H9 (cell line): ENCODE measurements around the gene TEX261. TPM values are rescaled to one million over a fixed set of nuclear protein-coding genes. Genes with fewer than 3 reads are reported as not detected.

ENCODE experiments used
- DNase-seq: peaks from one replicate; pipeline ENCODE4 v3.0.0-alpha.2; 2017
- H2AFZ ChIP-seq: one replicate; pipeline ENCODE4 v1.6.1; 2013; ENCODE audit warnings: mild to moderate bottlenecking, low read length, control low read depth, moderate library complexity
- H2AK5ac ChIP-seq: 2 replicates; pipeline ENCODE4 v1.6.1; 2013; ENCODE audit warnings: low read length, control low read depth, mixed read lengths; ENCODE audit not compliant: insufficient read length
- H2BK120ac ChIP-seq: one replicate; pipeline ENCODE4 v1.6.1; 2013; ENCODE audit warnings: low read depth, mild to moderate bottlenecking, low read length, control low read depth, inconsistent platforms; ENCODE audit not compliant: poor library complexity, severe bottlenecking
- H2BK12ac ChIP-seq: 2 replicates; pipeline ENCODE4 v1.6.1; 2013; ENCODE audit warnings: low read length, control low read depth, mixed read lengths, low read depth; ENCODE audit not compliant: insufficient read length
- H2BK15ac ChIP-seq: 2 replicates; pipeline ENCODE4 v1.6.1; 2013; ENCODE audit warnings: low read depth, low read length, control low read depth
- H2BK20ac ChIP-seq: one replicate; pipeline ENCODE4 v1.6.1; 2013; ENCODE audit warnings: low read depth, mild to moderate bottlenecking, low read length, control low read depth, inconsistent platforms; ENCODE audit not compliant: poor library complexity, severe bottlenecking
- H2BK5ac ChIP-seq: 2 replicates; pipeline ENCODE4 v1.6.1; 2013; ENCODE audit warnings: low read length, control low read depth, mixed read lengths; ENCODE audit not compliant: insufficient read length
- H3K14ac ChIP-seq: 2 replicates; pipeline ENCODE4 v1.6.1; 2013; ENCODE audit warnings: low read length, control low read depth; ENCODE audit not compliant: insufficient read depth
- H3K18ac ChIP-seq: 2 replicates; pipeline ENCODE4 v1.6.1; 2013; ENCODE audit warnings: low read depth, mild to moderate bottlenecking, mixed read lengths, low read length, control low read depth; ENCODE audit not compliant: insufficient read length
- H3K23ac ChIP-seq: 2 replicates; pipeline ENCODE4 v1.6.1; 2013; ENCODE audit warnings: low read length, control low read depth, mixed read lengths, low read depth; ENCODE audit not compliant: insufficient read length
- H3K23me2 ChIP-seq: 2 replicates; pipeline ENCODE4 v1.6.1; 2013; ENCODE audit warnings: low read depth, mild to moderate bottlenecking, mixed read lengths, low read length, control low read depth; ENCODE audit not compliant: insufficient read length, poor library complexity, severe bottlenecking
- H3K27ac ChIP-seq: 2 replicates; pipeline ENCODE4 v1.5.1; 2013; ENCODE audit warnings: low read length, control low read depth, mixed read lengths, low read depth; ENCODE audit not compliant: insufficient read length
- H3K27me3 ChIP-seq: 2 replicates; pipeline ENCODE4 v1.6.1; 2013; ENCODE audit warnings: low read length, control low read depth, inconsistent platforms; ENCODE audit not compliant: insufficient read depth
- H3K4ac ChIP-seq: 2 replicates; pipeline ENCODE4 v1.6.1; 2013; ENCODE audit warnings: low read depth, mild to moderate bottlenecking, control low read depth, inconsistent platforms, low read length, moderate library complexity
- H3K4me1 ChIP-seq: 2 replicates; pipeline ENCODE4 v1.6.1; 2013; ENCODE audit warnings: low read length, control low read depth, inconsistent platforms; ENCODE audit not compliant: insufficient read depth
- H3K4me2 ChIP-seq: 2 replicates; pipeline ENCODE4 v1.6.1; 2013; ENCODE audit warnings: low read length, control low read depth, mixed read lengths; ENCODE audit not compliant: insufficient read length, insufficient read depth
- H3K56ac ChIP-seq: 2 replicates; pipeline ENCODE4 v1.6.1; 2013; ENCODE audit warnings: low read depth, mild to moderate bottlenecking, mixed read lengths, low read length, control low read depth; ENCODE audit not compliant: insufficient read length
- H3K79me1 ChIP-seq: 2 replicates; pipeline ENCODE4 v1.6.1; 2013; ENCODE audit warnings: low read depth, mild to moderate bottlenecking, moderate library complexity, low read length, control low read depth, inconsistent platforms; ENCODE audit not compliant: insufficient read depth, poor library complexity, severe bottlenecking
- H3K79me2 ChIP-seq: 2 replicates; pipeline ENCODE4 v1.6.1; 2013; ENCODE audit warnings: low read length, control low read depth, inconsistent platforms; ENCODE audit not compliant: insufficient read depth
- H3K9ac ChIP-seq: 2 replicates; pipeline ENCODE4 v1.6.1; 2013; ENCODE audit warnings: low read length, control low read depth, mixed read lengths; ENCODE audit not compliant: insufficient read length; ENCODE audit errors: extremely low read depth
- H3K9me3 ChIP-seq: one replicate; pipeline ENCODE4 v1.6.1; 2013; ENCODE audit warnings: low read depth, low read length, inconsistent platforms; ENCODE audit not compliant: control insufficient read depth
- H3T11ph ChIP-seq: one replicate; pipeline ENCODE4 v1.6.1; 2013; ENCODE audit warnings: mild to moderate bottlenecking, low read length, control low read depth, inconsistent platforms
- H4K20me1 ChIP-seq: one replicate; pipeline ENCODE4 v1.6.1; 2013; ENCODE audit not compliant: control insufficient read depth, insufficient read length, insufficient read depth
- H4K5ac ChIP-seq: 2 replicates; pipeline ENCODE4 v1.6.1; 2013; ENCODE audit warnings: low read depth, mild to moderate bottlenecking, mixed read lengths, low read length, control low read depth; ENCODE audit not compliant: insufficient read length
- H4K8ac ChIP-seq: replicated peaks from 2 replicates; pipeline ENCODE4 v1.6.1; 2013; ENCODE audit warnings: low read length, control low read depth, mixed read lengths, low read depth; ENCODE audit not compliant: insufficient read length
- H4K91ac ChIP-seq: 2 replicates; pipeline ENCODE4 v1.6.1; 2013; ENCODE audit warnings: low read depth, mild to moderate bottlenecking, moderate library complexity, mixed read lengths, low read length, control low read depth; ENCODE audit not compliant: insufficient read length
- H3K27ac Mint-ChIP-seq, 3 experiments: 2 replicates in 2 of 3; 3 replicates in 1 of 3; pipeline ENCODE4 v1.8.0; 2020 to 2021; ENCODE audit warnings: mixed read lengths in 3 of 3, mild to moderate bottlenecking in 1 of 3, moderate library complexity in 1 of 3
- H3K27me3 Mint-ChIP-seq: 2 replicates; pipeline ENCODE4 v1.8.0; 2021; ENCODE audit warnings: low read depth, mild to moderate bottlenecking, moderate library complexity, mixed read lengths
- H3K36me3 Mint-ChIP-seq, 3 experiments: 2 replicates in 2 of 3; 3 replicates in 1 of 3; pipeline ENCODE4 v1.8.0; 2020 to 2021; ENCODE audit warnings: low read depth in 3 of 3, mixed read lengths in 3 of 3; ENCODE audit not compliant: insufficient read depth in 1 of 3
- H3K4me1 Mint-ChIP-seq, 2 experiments: 2 replicates each; pipeline ENCODE4 v1.8.0; 2020; ENCODE audit warnings: mixed read lengths in 2 of 2
- H3K4me3 Mint-ChIP-seq, 2 experiments: 2 replicates in 1 of 2; 3 replicates in 1 of 2; pipeline ENCODE4 v1.8.0; 2020 to 2021; ENCODE audit warnings: mild to moderate bottlenecking in 2 of 2, mixed read lengths in 2 of 2, moderate library complexity in 1 of 2
- H3K9me3 Mint-ChIP-seq, 2 experiments: 2 replicates in 1 of 2; 3 replicates in 1 of 2; pipeline ENCODE4 v1.8.0; 2020; ENCODE audit warnings: mild to moderate bottlenecking in 2 of 2, mixed read lengths in 2 of 2, moderate library complexity in 1 of 2
- WGBS: extraction: QIAGEN DNeasy Blood & Tissue Kit; methylation state at CpG from one replicate; pipeline ENCODE4 v1.1.7; 2013; ENCODE audit warnings: missing lambda C conversion rate, low lambda C conversion rate, mixed read lengths; ENCODE audit not compliant: insufficient read length; ENCODE audit errors: extremely low coverage; 5-methylcytosine and 5-hydroxymethylcytosine counted together
- total RNA-seq: library from RNA; stranded (reverse); gene quantifications from 2 replicates; pipeline ENCODE4 v1.2.1, GENCODE V29; 2021
- TF ChIP-seq, protein P1 (sequence below): fragments of 200-600 bp; sonication (generic); conservative IDR thresholded peaks from 3 replicates; pipeline ENCODE4 v1.8.0; 2021; ENCODE audit warnings: antibody characterized with exemption, mild to moderate bottlenecking

TEX261 gene
- total RNA-seq, 1 experiment from 2014 or later, result 19.2 TPM

DNA sequence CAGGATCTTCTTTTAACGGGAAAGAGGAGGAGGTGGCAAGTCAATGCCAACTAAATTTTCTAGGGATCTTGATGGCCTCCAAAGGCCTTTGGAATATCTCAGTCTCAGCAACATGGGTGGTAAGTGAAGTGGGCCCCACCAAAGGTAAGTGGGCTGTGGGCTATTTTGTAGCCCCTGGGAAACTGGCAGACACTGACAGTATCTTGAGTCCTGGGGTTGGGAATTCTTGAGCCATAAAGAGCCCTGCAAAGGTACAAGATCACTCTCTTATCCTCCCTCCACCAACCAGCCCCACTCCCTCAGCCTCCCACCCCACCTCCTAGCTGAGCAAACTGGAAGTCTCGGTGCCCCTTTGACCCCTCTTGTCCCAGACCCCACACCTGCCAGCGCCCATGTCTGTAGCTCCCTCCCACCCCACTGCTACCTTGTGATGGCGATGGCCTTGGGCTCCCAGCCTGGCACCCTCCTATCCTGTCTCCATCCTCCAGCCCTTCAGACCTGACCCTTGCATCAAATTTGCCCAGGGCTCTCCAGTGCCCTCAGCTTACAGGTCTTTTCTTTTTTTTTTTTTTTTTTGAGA lies 50.5 kb downstream of the TEX261 start:
- H3K4ac ChIP-seq, result no peak overlapping the region
- no peaks in the 10 kb centered on the region for H3K79me2 ChIP-seq
- peaks cover 19% of the 10 kb centered on the region; the same call in 1 of the 2 replicates for H3K27me3 ChIP-seq
- no peak overlapping the region for H2BK5ac ChIP-seq
- H3K56ac ChIP-seq, result no peak overlapping the region
- H3K36me3 Mint-ChIP-seq, result no peaks in the 10 kb centered on the region; a peak in 1 of 7 replicates
- no peak overlapping the region for H3K14ac ChIP-seq
- no peak overlapping the region for H2BK12ac ChIP-seq
- H4K8ac ChIP-seq, result no peak overlapping the region
- H3K9me3 ChIP-seq, result no peaks in the 10 kb centered on the region
- no peak overlapping the region for H3K27ac ChIP-seq
- no peak overlapping the region for H2AK5ac ChIP-seq
- no peaks in the 10 kb centered on the region for H3K23me2 ChIP-seq
- H3K27ac Mint-ChIP-seq, result no peak overlapping the region
- H4K91ac ChIP-seq, result no peak overlapping the region
- H2BK20ac ChIP-seq, result no peak overlapping the region
- no peak overlapping the region for H3K23ac ChIP-seq
- DNase-seq, result peak; percentile 21
- peaks cover 4% of the 10 kb centered on the region; the same call in 1 of the 2 replicates for H3K4me1 ChIP-seq
- H3K18ac ChIP-seq, result no peak overlapping the region
- no peaks in the 10 kb centered on the region; a peak in 1 of 5 replicates for H3K9me3 Mint-ChIP-seq
- peaks cover 30 to 45% of the 10 kb centered on the region in 2 experiments for H3K4me1 Mint-ChIP-seq
- H3K4me2 ChIP-seq, result no peak overlapping the region
- WGBS, result no CpG with 5 or more reads among the region's 4 CpGs
- no peak overlapping the region for H2AFZ ChIP-seq
- no peak overlapping the region for H3K4me3 Mint-ChIP-seq
- no peak overlapping the region for H4K5ac ChIP-seq
- no peak overlapping the region for H2BK120ac ChIP-seq
- peaks cover 92% of the 10 kb centered on the region for H3K27me3 Mint-ChIP-seq
- no peaks in the 10 kb centered on the region for H4K20me1 ChIP-seq
- no peak overlapping the region for H2BK15ac ChIP-seq
- H3K79me1 ChIP-seq, result no peaks in the 10 kb centered on the region
- no peak overlapping the region for H3T11ph ChIP-seq
- no peak overlapping the region for H3K9ac ChIP-seq
- TF ChIP-seq, protein P1, sequence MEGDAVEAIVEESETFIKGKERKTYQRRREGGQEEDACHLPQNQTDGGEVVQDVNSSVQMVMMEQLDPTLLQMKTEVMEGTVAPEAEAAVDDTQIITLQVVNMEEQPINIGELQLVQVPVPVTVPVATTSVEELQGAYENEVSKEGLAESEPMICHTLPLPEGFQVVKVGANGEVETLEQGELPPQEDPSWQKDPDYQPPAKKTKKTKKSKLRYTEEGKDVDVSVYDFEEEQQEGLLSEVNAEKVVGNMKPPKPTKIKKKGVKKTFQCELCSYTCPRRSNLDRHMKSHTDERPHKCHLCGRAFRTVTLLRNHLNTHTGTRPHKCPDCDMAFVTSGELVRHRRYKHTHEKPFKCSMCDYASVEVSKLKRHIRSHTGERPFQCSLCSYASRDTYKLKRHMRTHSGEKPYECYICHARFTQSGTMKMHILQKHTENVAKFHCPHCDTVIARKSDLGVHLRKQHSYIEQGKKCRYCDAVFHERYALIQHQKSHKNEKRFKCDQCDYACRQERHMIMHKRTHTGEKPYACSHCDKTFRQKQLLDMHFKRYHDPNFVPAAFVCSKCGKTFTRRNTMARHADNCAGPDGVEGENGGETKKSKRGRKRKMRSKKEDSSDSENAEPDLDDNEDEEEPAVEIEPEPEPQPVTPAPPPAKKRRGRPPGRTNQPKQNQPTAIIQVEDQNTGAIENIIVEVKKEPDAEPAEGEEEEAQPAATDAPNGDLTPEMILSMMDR, result no peak
